GM18498 (cell line): ENCODE data around the gene HSD17B1.
"Not testable (repeated sequence)": the region's sequence is repeated elsewhere in the genome, so short reads cannot be mapped to it uniquely, and the experiment has no call there.

Experiments used
- ATAC-seq: cut with Tn5 transposase; IDR thresholded peaks from one replicate; pipeline ENCODE4 v1.9.1; 2021; ENCODE audit warnings: mild to moderate bottlenecking, moderate library complexity; ENCODE audit not compliant: unreplicated experiment

Gene HSD17B1

GRCh38 chr17:42545755-42546505, 6.8 kb upstream of the HSD17B1 start:
- ATAC-seq = not testable (repeated sequence)

- ATAC-seq = no peak
Measured at GRCh38 chr17:42547001-42547461, 5.7 kb upstream of the HSD17B1 start.

GRCh38 chr17:42547698-42548069, 5.0 kb upstream of the HSD17B1 start:
- no peak for ATAC-seq

GRCh38 chr17:42548070-42548837, 4.5 kb upstream of the HSD17B1 start:
- ATAC-seq = peak; percentile 73

- no peak for ATAC-seq
Measured at GRCh38 chr17:42548993-42549755, 3.5 kb upstream of the HSD17B1 start.

GRCh38 chr17:42553161-42553818, 567 bp downstream of the HSD17B1 start:
- ATAC-seq = no peak

- ATAC-seq = no peak
Measured at GRCh38 chr17:42553866-42554249, 1.1 kb downstream of the HSD17B1 start.

GRCh38 chr17:42554250-42555121, 1.8 kb downstream of the HSD17B1 start:
- ATAC-seq = peak; percentile 79

GRCh38 chr17:42555122-42555622, 2.4 kb downstream of the HSD17B1 start:
- peak; percentile 5 for ATAC-seq

- not testable (repeated sequence) for ATAC-seq
Measured at GRCh38 chr17:42555961-42556617, 3.4 kb downstream of the HSD17B1 start.

GRCh38 chr17:42559075-42559474, 6.4 kb downstream of the HSD17B1 start:
- ATAC-seq = no peak

GRCh38 chr17:42560246-42560645, 7.5 kb downstream of the HSD17B1 start:
- no peak for ATAC-seq

- ATAC-seq = no peak
Measured at GRCh38 chr17:42561897-42562387, 9.2 kb downstream of the HSD17B1 start, which contains the start of gene COASY. Gene COASY, plus strand, starts transcription at chr17:42562148. Its CDS starts 475 bp downstream, at chr17:42562623.

GRCh38 chr17:42562388-42563142, 9.8 kb downstream of the HSD17B1 start:
- ATAC-seq = no peak

- ATAC-seq = no peak
Measured at GRCh38 chr17:42563143-42563509, 10.4 kb downstream of the HSD17B1 start.

GRCh38 chr17:42563543-42563942, 10.8 kb downstream of the HSD17B1 start:
- ATAC-seq = no peak

GRCh38 chr17:42563950-42564349, 11.2 kb downstream of the HSD17B1 start:
- no peak for ATAC-seq

GRCh38 chr17:42564815-42565522, 12.2 kb downstream of the HSD17B1 start:
- ATAC-seq = no peak
